CD4-positive, alpha-beta T cell treated with Interferon gamma for 1 hour (primary cell): Measurements from ENCODE around the gene HOXB3.

Experiments
- DNase-seq: peaks from one replicate; pipeline ENCODE4 v3.0.0-alpha.2; 2020

The HOXB3 gene

GRCh38 chr17:48583708-48584222, 6.3 kb downstream of the HOXB3 start:
- DNase-seq, result no peak

- no peak for DNase-seq
Observed at GRCh38 chr17:48582750-48583069, 7.3 kb downstream of the HOXB3 start.

GRCh38 chr17:48579760-48580554, 10.1 kb downstream of the HOXB3 start:
- DNase-seq, result no peak

GRCh38 chr17:48579471-48579759, 10.6 kb downstream of the HOXB3 start:
- no peak for DNase-seq

GRCh38 chr17:48578616-48579470, 11.2 kb downstream of the HOXB3 start:
- DNase-seq, result no peak

GRCh38 chr17:48577946-48578615, 12.0 kb downstream of the HOXB3 start, which contains the start of gene HOXB4:
TSS of gene HOXB4 (minus strand) at chr17:48578350. CDS start at chr17:48578319, 31 bp downstream.
- DNase-seq, result peak; percentile 32

GRCh38 chr17:48577330-48577945, 12.6 kb downstream of the HOXB3 start:
- no peak for DNase-seq

GRCh38 chr17:48576479-48577309, 13.3 kb downstream of the HOXB3 start:
- DNase-seq, result no peak

- no peak for DNase-seq
Observed at GRCh38 chr17:48575673-48576478, 14.2 kb downstream of the HOXB3 start.

GRCh38 chr17:48575066-48575582, 14.9 kb downstream of the HOXB3 start:
- DNase-seq, result no peak

- DNase-seq, result no peak
Observed at GRCh38 chr17:48574505-48575065, 15.5 kb downstream of the HOXB3 start.

GRCh38 chr17:48571826-48572417, 18.1 kb downstream of the HOXB3 start:
- DNase-seq, result no peak

GRCh38 chr17:48571024-48571818, 18.8 kb downstream of the HOXB3 start:
- no peak for DNase-seq

- no peak for DNase-seq
Observed at GRCh38 chr17:48570325-48571023, 19.6 kb downstream of the HOXB3 start.

- no peak for DNase-seq
Observed at GRCh38 chr17:48569674-48570324, 20.2 kb downstream of the HOXB3 start.

GRCh38 chr17:48569240-48569582, 20.8 kb downstream of the HOXB3 start:
- no peak for DNase-seq

- DNase-seq, result no peak
Observed at GRCh38 chr17:48568499-48569239, 21.4 kb downstream of the HOXB3 start.
